Stimulated activated CD4-positive, alpha-beta T cell treated with anti-CD3 and anti-CD28 coated beads, Interleukin-1b, Interleukin-23, amount 100 ng/mL, for 4 hours (primary cell): Measurements from ENCODE around the gene SHROOM3.

Experiments used
- DNase-seq, 2 donors: peaks; one replicate each; pipeline ENCODE4 v3.0.0-alpha.2; 2020; ENCODE audit warnings: low read depth in 2 of 2

SHROOM3 gene

GRCh38 chr4:76663824-76664223 lies 228.8 kb downstream of the SHROOM3 start:
- no peak for DNase-seq

- DNase-seq: no peak
These were observed 230.1 kb downstream of the SHROOM3 start for GRCh38 chr4:76665153-76665552.

- no peak for DNase-seq
These were observed 230.7 kb downstream of the SHROOM3 start for GRCh38 chr4:76665721-76666120.

- DNase-seq: no peak
These were observed 232.0 kb downstream of the SHROOM3 start for GRCh38 chr4:76666944-76667532.

- DNase-seq: no peak
These were observed 235.6 kb downstream of the SHROOM3 start for GRCh38 chr4:76670631-76671030.

- no peak for DNase-seq
These were observed 238.3 kb downstream of the SHROOM3 start for GRCh38 chr4:76673362-76673761.

- no peak for DNase-seq
These were observed 240.0 kb downstream of the SHROOM3 start for GRCh38 chr4:76674983-76675382.

- DNase-seq: no peak
These were observed 242.7 kb downstream of the SHROOM3 start for GRCh38 chr4:76677571-76678326.

- DNase-seq: no peak
These were observed 244.7 kb downstream of the SHROOM3 start for GRCh38 chr4:76679691-76680090.

- DNase-seq: no peak
These were observed 245.9 kb downstream of the SHROOM3 start for GRCh38 chr4:76680952-76681351.

- DNase-seq: no peak
These were observed 247.0 kb downstream of the SHROOM3 start for GRCh38 chr4:76681996-76682395.

- DNase-seq: no peak
These were observed 248.1 kb downstream of the SHROOM3 start for GRCh38 chr4:76683144-76683543.

GRCh38 chr4:76687746-76688448 lies 252.9 kb downstream of the SHROOM3 start:
- no peak for DNase-seq

- DNase-seq: no peak
These were observed 253.7 kb downstream of the SHROOM3 start for GRCh38 chr4:76688619-76689144.

GRCh38 chr4:76689145-76689817 lies 254.3 kb downstream of the SHROOM3 start:
- DNase-seq: peak in 1 of 2 donors; percentile 11

GRCh38 chr4:76690011-76690905 lies 255.2 kb downstream of the SHROOM3 start:
- no peak for DNase-seq

- no peak for DNase-seq
These were observed 255.9 kb downstream of the SHROOM3 start for GRCh38 chr4:76690906-76691275.

- no peak for DNase-seq
These were observed 257.0 kb downstream of the SHROOM3 start for GRCh38 chr4:76691807-76692582.

- DNase-seq: no peak
These were observed 257.7 kb downstream of the SHROOM3 start for GRCh38 chr4:76692761-76693160.

- DNase-seq: no peak
These were observed 259.0 kb downstream of the SHROOM3 start for GRCh38 chr4:76694056-76694455.
